HPDE6-E6E7 (cell line): ENCODE measurements around the gene DXO.
"Not testable (repeated sequence)": the region's sequence is repeated elsewhere in the genome, so short reads cannot be mapped to it uniquely, and the experiment has no call there.

Experiments
- DNase-seq: peaks from one replicate; pipeline ENCODE4 v3.0.0; 2011; ENCODE audit warnings: missing footprints; ENCODE audit errors: extremely low spot score

Gene DXO

DNA sequence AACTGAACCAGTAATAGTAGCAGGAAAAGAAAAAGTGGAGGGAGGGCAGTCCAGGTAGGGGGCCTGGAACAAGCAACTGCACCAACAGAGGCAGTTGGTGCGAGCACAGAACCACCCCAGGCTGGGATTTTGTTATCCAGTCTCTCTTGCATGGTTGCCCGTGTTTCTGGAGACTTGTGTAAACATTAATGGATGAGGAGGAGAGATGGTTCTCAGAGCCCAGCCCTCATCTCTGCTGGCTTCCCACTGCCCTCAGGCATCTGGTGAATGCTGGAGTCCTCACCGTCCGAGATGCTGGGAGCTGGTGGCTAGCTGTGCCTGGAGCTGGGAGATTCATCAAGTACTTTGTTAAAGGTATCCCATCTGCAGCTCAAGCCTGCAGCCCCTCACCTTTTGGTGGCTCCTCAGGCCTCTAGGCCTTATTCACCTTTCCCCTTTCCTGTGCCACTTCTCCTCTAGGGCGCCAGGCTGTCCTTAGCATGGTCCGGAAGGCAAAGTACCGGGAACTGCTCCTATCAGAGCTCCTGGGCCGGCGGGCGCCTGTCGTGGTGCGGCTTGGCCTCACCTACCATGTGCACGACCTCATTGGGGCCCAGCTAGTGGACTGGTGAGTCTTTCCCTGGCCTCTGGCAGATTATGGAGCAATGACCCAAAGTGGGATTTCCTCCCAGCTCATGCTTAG, 8.4 kb upstream of the DXO start:
- not testable (repeated sequence) for DNase-seq

DNA sequence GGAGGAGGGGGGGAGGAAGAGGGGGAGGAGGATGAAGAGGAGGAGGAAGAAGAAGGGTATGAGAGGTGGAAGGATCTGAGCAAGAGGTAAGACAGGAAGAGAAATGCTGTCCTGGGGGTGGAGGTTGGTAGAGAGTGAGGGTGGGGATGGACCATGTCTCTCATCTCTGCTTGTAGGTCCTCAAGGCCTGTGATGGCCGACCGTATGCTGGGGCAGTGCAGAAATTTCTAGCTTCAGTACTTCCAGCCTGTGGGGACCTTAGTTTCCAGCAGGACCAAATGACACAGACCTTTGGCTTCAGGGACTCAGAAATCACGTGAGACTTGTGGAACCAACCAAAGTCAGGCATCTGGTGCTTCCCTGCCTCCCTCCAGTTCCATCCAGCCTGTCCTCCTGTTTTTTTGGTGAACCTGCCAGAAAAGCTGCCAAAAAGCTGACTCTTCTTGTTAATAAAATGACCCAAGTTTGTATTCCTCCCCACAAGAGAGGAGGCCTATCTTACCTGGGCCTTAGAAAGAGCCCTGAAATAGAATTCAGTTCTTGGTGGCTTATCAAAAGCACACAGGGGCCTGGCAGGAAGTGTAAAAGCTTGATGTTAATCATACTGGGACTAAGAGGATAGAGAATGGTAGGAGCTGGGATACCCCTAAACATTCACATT, 7.4 kb upstream of the DXO start:
- no peak for DNase-seq

DNA sequence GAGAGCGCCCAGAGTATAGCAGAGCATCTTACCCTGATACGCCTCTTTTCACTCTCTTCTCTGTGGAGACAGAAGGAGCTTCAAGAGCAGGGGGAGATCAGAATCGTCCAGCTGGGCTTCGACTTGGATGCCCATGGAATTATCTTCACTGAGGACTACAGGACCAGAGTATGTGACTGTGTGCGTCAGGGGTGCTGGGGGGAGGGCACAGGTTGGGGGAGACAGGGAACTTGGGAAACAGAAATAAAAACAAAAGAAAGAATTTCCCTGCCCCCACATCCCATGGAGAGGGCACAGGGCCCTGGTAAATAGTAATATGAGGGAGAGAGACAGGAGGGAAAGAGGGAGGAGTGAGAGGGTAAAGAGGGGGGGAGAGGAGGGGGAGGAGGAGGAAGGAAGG, 6.9 kb upstream of the DXO start:
- no peak for DNase-seq

DNA sequence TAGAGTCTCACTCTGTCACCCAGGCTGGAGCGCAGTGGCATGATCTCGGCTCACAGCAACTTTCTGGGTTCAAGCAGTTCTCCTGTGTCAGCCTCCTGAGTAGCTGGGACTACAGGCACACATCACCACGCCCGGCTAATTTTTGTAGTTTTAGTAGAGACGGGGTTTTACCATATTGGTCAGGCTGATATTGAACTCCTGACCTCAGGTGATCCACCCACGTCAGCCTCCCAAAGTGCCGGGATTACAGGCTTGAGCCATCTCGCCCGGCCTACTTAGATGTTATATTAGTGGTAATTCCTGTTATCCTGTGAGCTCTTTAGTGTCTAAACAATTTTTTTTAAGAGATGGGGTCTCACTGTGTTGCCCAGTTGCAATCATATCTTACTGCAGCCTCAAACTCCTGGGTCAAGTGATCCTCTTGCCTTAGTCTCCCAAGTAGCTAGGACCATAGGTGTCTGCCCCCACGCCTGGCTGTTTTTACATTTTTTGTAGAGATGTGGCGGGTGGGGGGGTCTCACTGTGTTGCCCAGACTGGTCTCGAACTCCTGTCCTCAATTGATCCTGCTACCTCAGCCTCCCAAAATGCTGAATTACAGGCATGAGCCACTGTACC, 6.0 kb upstream of the DXO start:
- no peak for DNase-seq

DNA sequence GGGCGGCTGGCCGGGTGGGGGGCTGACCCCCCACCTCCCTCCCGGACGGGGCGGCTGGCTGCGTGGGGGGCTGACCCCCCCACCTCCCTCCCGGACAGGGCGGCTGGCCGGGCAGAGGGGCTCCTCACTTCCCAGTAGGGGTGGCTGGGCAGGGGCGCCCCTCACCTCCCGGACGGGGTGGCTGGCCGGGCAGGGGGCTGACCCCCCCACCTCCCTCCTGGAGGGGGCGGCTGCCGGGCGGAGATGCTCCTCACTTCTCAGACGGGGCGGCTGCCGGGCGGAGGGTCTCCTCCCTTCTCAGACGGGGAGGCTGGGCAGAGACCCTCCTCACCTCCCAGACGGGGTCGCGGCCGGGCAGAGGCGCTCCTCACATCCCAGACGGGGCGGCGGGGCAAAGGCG, 4.1 kb upstream of the DXO start:
- DNase-seq = not testable (repeated sequence)

DNA sequence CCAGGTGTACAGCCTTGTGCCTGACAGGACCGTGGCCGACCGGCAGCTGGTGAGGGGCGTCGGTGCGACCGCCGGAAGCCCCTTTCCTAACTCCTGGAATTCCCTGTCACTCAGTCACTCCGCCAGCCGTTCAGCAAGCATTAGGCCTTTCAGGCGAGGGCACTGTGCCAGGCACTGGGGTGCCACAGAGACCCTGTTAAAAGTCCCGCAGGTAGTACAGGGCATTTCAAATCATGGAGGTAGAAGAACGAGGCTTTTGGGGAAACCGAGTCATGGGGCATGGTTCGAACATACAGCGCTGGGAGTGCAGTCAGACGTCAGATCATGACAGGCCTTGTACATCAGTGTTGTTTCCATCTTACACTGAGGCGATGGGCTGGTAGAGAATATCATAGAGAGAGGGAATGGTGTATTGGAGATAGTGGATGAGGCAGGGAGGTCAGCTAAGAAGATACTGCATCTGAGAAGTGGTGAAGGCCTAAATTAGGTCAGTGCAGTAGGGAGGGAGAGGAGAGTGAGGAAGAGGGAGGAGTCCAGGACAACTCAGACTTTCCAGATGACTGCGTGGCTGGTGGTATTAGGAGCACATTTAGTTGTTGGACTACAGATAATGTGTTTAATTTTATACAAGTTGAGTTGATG, 892 bp upstream of the DXO start:
- DNase-seq = no peak

DNA sequence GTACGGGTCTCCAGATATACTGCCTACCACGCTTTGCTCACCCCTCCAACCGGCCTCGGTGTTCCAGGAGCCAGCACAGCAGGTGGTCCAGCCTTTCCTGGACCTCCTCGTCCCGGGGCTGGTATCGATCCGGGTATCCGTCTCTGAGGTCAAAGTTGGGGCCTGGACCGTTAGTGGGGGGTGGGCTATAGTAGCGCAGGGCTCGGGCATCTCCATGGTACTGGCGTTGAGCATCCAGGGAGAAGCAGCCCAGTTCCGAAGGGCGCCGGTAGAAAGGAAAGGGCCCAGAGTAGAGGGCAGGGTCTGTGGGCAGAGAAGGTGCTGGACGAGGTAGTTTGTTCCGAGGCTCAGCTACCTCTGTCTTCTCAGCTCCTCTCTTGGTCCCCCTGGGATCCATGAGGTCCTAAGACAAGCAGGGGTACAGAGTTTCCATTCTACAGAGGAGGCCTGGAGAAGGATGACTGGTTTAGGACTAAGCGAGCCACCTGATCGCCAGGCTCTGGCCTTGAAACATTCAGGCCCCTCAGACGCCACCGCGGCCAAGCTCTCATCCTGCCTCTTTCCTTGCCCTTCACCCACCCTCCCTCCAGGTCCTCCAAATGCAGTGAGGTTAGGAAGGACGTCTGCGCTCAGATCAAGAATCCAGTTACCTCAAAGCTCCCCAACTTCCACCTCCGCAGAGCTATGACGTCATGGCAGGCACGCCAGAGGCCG, 502 bp downstream of the DXO start:
- no peak for DNase-seq

DNA sequence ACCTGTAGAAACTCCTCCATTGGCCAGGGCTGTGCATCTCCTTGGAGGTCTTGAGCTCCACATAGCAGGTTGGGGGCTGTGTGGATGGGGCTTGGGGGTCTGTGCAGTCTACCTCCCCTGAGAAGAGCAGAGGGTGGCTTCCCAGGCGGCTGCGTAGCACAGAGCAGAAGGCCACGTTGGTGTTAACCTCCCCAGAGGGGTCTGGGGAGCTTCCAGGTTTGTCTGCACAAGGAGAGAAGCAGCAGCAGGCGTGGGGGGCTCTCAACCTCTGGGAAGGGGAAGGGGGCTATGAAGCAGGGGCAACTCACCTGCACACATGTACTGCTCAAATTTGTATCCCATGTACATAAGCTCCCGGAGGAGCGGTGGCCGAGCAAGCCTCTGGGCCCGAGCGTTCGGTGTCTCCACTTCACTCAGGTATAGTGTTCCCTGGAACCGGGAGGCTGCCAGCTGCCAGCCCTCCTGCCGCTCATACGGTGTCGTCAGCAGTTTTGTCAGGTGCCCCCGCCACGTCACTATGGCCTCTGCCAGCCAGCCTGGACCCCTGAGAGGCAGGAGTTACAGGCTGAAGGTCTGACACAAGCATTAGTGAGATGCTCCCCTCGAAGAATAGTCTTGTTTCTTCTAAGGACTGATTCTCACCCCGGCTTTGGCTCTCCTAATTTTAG, 1.2 kb downstream of the DXO start:
- no peak for DNase-seq

DNA sequence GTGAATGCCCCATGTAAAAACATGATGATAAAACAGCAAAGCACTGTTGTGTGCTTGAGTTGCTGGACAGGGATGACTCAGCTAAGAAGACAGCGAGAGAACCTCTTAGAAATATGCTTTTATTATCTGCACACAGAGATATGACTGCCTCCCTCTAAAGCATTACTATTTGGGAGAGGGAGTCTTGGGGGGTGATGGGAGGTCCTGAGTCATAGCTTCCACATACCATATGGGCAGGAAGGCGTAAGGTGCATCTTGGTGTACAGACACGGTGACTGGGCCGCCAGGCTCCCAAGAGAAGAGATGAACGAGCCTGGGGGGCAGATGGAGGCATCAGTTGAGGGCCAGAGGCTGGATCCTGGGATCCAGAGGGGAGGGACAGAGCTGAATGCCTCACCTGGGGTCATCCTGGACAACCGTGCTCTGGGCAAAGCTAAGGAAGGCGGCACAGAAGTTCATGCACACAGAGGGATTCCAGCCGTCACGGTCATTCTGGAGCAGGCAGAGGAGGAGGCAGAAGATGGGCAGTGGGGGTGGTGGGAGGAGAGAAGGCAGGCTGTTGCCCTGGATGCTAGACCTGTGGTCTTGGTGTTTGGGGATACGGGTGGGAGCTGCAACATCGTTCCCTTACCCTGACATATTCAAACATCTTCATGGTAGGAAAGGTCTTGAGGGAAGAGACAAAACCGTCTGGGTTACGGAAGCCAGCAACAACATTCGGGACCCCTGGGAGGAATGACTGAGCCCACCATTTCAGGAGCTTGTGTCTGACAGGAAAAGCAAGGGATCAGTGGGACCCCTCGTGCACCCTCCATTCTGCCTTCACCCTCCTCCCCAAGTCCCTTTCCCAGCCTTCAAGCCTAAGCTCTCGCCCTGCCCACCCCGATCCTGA, 2.0 kb downstream of the DXO start:
- no peak for DNase-seq

DNA sequence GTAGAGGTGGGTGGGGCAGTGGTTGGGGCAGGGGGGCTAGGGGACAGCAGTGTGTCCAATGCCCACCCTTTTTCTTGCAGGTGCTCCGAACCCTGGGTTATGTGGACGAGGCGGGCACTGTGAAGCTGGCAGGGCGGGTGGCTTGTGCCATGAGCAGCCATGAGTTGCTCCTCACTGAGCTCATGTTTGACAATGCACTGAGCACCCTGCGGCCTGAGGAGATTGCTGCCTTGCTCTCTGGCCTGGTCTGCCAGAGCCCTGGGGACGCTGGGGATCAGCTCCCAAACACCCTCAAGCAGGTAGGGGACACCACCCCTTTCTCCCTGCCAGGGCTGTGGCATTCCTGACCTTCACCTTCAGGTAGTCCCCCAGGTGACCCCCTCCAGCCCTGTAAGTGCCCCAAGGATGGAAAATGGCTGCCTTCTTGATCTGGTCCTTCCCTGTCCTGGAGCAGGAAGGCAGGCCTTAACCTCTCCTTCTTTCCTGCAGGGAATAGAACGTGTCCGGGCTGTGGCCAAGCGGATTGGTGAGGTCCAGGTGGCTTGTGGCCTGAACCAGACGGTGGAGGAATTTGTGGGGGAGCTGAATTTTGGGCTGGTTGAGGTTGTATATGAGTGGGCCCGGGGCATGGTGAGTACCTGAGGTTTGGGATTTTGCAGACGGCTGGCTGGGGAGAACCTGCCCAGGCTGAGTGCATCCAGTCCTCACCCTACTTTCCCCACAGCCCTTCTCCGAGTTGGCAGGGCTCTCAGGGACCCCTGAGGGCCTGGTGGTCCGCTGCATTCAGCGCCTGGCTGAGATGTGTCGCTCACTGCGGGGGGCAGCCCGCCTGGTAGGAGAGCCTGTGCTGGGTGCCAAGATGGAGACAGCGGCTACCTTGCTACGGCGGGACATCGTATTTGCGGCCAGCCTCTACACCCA, 2.9 kb downstream of the DXO start:
- no peak for DNase-seq

DNA sequence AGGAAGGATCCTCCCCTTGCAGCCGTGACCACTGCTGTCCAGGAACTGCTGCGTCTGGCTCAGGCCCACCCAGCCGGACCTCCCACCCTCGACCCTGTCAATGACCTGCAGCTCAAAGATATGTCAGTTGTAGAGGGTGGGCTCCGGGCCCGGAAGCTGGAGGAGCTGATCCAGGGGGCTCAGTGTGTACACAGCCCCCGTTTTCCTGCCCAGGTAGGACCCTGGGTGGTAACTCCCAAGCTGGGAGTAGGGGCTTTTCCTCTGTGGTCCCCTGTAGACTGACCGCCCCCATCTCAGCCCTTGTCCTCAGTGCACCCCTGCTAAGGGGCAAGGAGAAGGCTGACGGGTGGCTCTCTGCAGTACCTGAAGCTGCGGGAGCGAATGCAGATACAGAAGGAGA, 3.6 kb downstream of the DXO start:
- no peak for DNase-seq

DNA sequence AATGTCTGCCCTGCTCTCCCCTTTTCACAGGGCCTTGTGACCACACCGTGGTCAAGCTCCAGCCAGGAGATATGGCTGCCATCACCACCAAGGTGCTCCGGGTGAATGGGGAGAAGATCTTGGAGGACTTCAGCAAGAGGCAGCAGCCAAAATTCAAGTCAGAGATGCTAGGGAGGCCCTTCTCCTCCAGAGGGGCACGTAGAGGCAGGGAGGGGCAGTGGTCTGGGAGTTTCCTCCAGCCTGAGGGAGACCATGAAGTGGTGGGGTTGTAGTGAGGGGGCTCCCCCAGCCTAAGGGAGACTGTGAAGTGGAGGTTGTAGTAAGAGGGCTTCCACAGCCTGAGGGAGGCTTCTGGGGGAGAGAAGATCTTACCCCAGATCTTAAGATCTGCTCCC, 4.0 kb downstream of the DXO start:
- no peak for DNase-seq

DNA sequence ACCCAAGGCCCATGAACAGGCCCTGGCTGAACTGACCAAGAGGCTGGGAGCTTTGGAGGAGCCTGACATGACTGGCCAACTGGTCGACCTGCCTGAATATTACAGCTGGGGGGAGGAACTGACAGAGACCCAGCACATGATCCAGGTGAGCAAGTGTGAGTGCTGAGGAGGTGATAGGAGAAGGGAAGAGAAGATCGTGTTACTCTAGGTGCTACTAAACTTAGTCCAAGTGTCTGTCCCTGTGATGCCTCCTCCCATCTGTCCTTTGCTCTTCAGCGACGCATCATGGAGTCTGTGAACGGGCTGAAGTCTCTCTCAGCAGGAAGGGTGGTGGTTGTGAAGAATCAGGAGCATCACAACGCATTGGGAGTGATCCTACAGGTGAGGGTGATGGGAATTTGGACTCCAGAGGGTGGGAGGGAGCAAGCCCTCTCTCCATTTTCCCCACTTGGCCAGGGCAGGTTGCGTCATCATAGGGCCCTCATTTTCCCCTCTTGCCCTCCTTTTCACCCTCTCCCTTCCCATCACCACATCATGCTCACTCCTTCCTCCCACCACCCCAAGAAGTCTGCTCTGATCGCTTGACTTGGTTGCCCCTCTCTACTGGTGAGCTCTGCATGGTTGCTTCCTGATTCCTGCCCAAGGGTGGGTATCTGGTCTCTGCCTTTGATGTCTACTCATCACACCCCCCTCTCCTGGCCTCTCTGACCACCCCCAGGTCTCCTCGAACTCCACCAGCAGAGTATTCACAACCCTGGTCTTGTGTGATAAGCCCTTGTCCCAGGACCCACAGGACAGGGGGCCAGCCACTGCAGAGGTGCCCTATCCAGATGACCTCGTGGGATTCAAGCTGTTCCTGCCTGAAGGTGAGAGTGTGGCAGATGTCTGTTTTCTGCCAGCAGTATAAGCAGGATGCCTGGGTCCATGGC, 4.7 kb downstream of the DXO start:
- DNase-seq = no peak

DNA sequence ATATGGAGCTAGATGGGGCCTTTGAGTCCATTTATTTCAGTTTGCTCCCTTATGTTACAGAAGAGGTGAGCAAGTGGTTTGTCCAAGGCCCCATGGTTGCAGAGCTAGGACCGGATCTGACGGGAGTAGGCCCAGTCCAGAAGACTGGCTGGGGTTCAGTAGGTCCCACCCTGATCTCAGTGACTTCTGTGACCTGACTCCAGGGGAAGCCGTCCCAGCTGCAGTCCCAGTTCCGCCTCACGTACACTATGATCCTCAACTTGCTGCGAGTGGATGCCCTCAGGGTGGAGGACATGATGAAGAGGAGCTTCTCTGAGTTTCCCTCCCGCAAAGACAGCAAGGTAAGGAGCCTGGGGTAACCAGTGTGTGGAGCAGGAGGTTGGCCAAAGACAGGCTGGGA, 5.4 kb downstream of the DXO start:
- DNase-seq = no peak

DNA sequence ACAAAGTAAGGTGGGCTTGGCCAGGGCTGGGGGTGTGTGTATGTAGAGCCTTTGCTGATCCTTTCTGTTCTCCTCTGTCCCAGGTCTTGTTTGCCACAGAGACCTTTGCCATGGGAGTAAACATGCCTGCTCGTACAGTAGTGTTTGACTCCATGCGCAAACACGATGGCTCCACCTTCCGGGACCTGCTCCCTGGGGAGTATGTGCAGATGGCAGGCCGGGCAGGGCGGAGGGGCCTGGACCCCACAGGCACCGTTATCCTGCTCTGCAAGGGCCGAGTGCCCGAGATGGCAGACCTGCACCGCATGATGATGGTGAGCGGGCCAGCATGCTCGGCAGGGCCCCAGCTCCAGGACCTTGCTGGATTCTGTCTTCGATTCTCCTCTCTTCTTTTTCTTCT, 6.2 kb downstream of the DXO start:
- no peak for DNase-seq

DNA sequence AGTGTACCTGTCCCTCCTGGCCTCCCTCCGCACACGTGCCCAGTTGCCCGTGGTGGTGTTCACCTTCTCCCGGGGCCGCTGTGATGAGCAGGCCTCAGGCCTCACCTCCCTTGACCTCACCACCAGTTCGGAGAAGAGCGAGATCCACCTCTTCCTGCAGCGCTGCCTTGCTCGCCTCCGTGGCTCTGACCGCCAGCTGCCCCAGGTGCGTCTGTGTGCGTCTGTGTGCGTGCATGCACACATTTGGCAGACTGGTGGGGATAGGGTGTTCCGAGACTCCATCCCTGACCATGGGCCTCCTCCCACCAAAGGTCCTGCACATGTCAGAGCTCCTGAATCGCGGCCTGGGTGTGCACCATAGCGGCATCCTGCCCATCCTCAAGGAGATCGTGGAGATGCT, 8.0 kb downstream of the DXO start:
- no peak for DNase-seq

DNA sequence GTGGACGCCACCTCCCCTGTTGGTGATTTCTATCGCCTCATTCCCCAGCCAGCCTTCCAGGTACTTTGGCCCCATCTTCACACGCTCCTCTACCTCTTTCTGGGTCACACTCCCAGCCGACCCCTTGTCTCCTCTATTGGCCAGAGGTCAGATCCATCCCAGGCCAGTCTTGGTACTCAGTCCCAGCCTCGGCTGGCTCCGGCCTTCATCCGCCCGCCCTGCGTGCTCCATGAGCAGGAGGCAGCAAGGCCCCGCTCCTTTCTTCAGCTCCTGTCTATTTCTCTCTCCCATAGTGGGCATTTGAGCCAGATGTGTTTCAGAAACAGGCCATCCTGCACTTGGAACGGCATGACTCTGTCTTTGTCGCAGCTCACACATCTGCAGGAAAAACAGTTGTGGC, 10.3 kb downstream of the DXO start:
- DNase-seq = no peak
